PC-9 (cell line): ENCODE data around the gene ADAMTS12. TPM values are rescaled to one million over a fixed set of nuclear protein-coding genes. Genes with fewer than 3 reads are reported as not detected.

Experiments
- BruUV-seq: library from RNA; stranded (reverse); fragments of 400-500 nt; replicated peaks from 2 replicates; lab custom pipeline; 2021; lab: Mats Ljungman, UMichigan
- CTCF ChIA-PET: fragments of 300-600 bp; sonication (Branson Sonifier 250); formaldehyde crosslinking; loops from one replicate; lab custom pipeline; 2022; ENCODE audit warnings: antibody characterized with exemption; lab: Charles Lee
- POLR2A ChIA-PET: fragments of 300-600 bp; sonication (Branson Sonifier 250); formaldehyde crosslinking; loops from one replicate; lab custom pipeline; 2022; ENCODE audit warnings: antibody characterized with exemption; ENCODE audit not compliant: unreplicated experiment; lab: Charles Lee
- DNase-seq, 2 experiments: peaks; one replicate each; pipeline versions ENCODE4 v3.0.0 to v3.0.0-alpha.2; 2015 to 2022; ENCODE audit warnings: mixed read lengths in 1 of 2
- H2AFZ ChIP-seq: fragments of 200-600 bp; sonication (generic); 2 replicates; pipeline ENCODE4 v1.8.1; 2017; ENCODE audit warnings: antibody characterized with exemption
- H3F3A ChIP-seq: fragments of 200-600 bp; sonication (generic); 2 replicates; pipeline ENCODE4 v1.8.1; 2017; ENCODE audit warnings: antibody characterized with exemption, mild to moderate bottlenecking, low read depth; ENCODE audit not compliant: insufficient read depth
- H3K27ac ChIP-seq: fragments of 200-600 bp; sonication (generic); 2 replicates; pipeline ENCODE4 v1.6.1; 2016; ENCODE audit warnings: mixed run types
- H3K27me3 ChIP-seq: fragments of 200-600 bp; sonication (generic); 2 replicates; pipeline ENCODE4 v1.6.1; 2016; ENCODE audit warnings: low read depth, mixed run types; ENCODE audit not compliant: insufficient read depth
- H3K36me3 ChIP-seq: fragments of 200-600 bp; sonication (generic); 2 replicates; pipeline ENCODE4 v1.6.1; 2016; ENCODE audit warnings: low read depth, mixed run types
- H3K4me1 ChIP-seq: fragments of 200-600 bp; sonication (generic); replicated peaks from 2 replicates; pipeline ENCODE4 v1.6.1; 2016; ENCODE audit warnings: mixed run types; ENCODE audit not compliant: insufficient read depth
- H3K4me2 ChIP-seq: fragments of 200-600 bp; sonication (generic); 2 replicates; pipeline ENCODE4 v1.6.1; 2017; ENCODE audit warnings: mixed run types
- H3K4me3 ChIP-seq: fragments of 200-600 bp; sonication (generic); 2 replicates; pipeline ENCODE4 v1.6.1; 2016; ENCODE audit warnings: mixed run types
- H3K79me2 ChIP-seq: fragments of 200-600 bp; sonication (generic); 2 replicates; pipeline ENCODE4 v1.6.1; 2017; ENCODE audit warnings: low read depth, mixed run types
- H3K9me2 ChIP-seq: fragments of 200-600 bp; sonication (generic); 2 replicates; pipeline ENCODE4 v1.8.1; 2017; ENCODE audit warnings: mild to moderate bottlenecking; ENCODE audit not compliant: insufficient read depth
- H3K9me3 ChIP-seq: fragments of 200-600 bp; sonication (generic); 2 replicates; pipeline ENCODE4 v1.8.1; 2016; ENCODE audit warnings: low read depth; ENCODE audit not compliant: insufficient read depth
- H4K20me1 ChIP-seq: fragments of 200-600 bp; sonication (generic); 2 replicates; pipeline ENCODE4 v1.8.1; 2017; ENCODE audit not compliant: insufficient read depth
- EZH2 ChIP-seq: fragments of 200-600 bp; sonication (generic); IDR thresholded peaks from 2 replicates; pipeline ENCODE4 v1.8.0; 2017; ENCODE audit warnings: antibody characterized with exemption, low read depth
- intact Hi-C: fragments of 100-400 bp; cut with micrococcal nuclease; formaldehyde crosslinking; loops from one replicate; pipeline ENCODE4 v1.10.0; 2022; ENCODE audit not compliant: unreplicated experiment
- total RNA-seq: library from RNA; stranded (reverse); gene quantifications from 2 replicates; pipeline ENCODE4 v1.2.3, GENCODE V29; 2021
- TF ChIP-seq, protein P1 (sequence below): fragments of 200-600 bp; sonication (generic); conservative IDR thresholded peaks from 2 replicates; pipeline ENCODE4 v1.6.1; 2017; ENCODE audit warnings: mixed run types, antibody characterized with exemption, mild to moderate bottlenecking, moderate library complexity

ADAMTS12 gene
- total RNA-seq, 1 experiment from 2014 or later = 103 TPM

DNA sequence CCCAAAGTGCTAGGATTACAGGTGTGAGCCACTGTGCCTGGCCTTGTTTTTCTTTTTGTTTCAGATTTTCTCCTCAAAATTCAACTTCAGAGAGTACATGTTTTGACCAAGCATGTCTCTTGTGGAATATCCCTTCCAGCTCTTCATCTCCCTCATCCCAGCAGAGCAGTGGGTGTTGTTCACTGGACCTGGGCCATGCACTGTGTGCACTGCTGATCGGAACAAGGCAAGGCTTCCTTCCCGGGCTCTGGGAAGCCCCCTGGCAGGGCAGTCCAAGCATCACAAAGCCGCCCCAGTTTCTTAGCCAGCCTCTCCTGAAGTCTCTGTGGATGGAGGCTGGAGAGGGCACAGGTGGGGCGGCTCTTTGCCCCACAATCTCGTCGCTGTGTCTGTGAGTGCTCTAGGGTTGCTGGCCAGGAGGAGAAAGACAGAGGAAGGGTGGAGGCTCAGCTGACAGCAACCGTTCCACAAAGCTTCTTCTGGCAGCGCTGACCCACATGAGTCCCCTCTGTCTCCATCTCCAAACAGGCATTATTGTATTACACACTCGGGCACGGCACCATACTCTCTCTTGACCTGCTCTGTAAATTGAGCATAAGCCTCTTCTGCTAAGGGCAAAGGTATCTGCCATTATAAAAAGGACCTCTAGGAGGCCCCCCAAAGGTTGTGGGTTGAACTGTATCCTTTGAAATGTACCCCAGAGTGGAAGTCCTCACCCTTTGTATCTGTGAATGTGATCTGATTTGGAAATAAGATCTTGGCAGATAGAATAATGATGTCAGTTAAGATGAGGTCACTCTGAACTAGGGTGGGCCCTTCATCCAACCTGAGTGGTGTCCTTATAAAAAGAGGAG lies 361.4 kb downstream of the ADAMTS12 start:
- Histone ChIP-seq H3K9me3 (no peaks in the 10 kb centered on the region), H3K36me3 (peaks cover 14% of the 10 kb centered on the region; the same call in 1 of the 2 replicates), H3K4me2 (no peak overlapping the region), H4K20me1 (no peaks in the 10 kb centered on the region), H3K27ac (no peak overlapping the region), H3K27me3 (no peaks in the 10 kb centered on the region), H3K79me2 (no peaks in the 10 kb centered on the region), H2AFZ (no peak overlapping the region), H3F3A (no peaks in the 10 kb centered on the region), H3K4me1 (no peaks in the 10 kb centered on the region), H3K4me3 (no peak overlapping the region), H3K9me2 (no peaks in the 10 kb centered on the region)
- BruUV-seq = no TSS peak
- ChIA-PET CTCF (no interaction called here), POLR2A (no interaction called here)
- intact Hi-C loops = no loop called here
- TF ChIP-seq, protein P1, sequence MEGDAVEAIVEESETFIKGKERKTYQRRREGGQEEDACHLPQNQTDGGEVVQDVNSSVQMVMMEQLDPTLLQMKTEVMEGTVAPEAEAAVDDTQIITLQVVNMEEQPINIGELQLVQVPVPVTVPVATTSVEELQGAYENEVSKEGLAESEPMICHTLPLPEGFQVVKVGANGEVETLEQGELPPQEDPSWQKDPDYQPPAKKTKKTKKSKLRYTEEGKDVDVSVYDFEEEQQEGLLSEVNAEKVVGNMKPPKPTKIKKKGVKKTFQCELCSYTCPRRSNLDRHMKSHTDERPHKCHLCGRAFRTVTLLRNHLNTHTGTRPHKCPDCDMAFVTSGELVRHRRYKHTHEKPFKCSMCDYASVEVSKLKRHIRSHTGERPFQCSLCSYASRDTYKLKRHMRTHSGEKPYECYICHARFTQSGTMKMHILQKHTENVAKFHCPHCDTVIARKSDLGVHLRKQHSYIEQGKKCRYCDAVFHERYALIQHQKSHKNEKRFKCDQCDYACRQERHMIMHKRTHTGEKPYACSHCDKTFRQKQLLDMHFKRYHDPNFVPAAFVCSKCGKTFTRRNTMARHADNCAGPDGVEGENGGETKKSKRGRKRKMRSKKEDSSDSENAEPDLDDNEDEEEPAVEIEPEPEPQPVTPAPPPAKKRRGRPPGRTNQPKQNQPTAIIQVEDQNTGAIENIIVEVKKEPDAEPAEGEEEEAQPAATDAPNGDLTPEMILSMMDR = 0 out of 2 replicates have a peak, but pooled peaks have one; percentile 28
- no peak for TF ChIP-seq EZH2
- no peak for DNase-seq

DNA sequence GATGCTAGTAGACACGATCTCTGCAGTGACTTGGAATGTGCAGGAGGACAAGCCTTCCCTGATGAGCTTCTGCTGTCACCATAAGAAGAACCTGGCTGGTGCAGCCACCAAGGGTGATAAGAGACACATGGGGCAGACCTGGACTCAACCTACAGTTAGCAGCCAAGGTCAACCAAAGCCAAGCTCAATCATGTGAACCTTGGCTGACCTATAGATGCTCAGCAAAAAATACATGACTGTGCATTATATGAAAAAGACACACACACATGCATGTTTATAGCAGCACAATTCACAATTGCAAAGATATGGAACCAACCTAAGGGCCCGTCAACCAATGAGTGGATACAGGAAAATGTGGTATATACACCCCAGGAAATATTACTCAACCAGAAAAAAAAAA lies 364.1 kb downstream of the ADAMTS12 start:
- ChIA-PET CTCF (no interaction called here), POLR2A (no interaction called here)
- no peaks in the 10 kb centered on the region for H3K9me3 ChIP-seq
- H3K27ac ChIP-seq = no peak overlapping the region
- no peak overlapping the region for H3K4me3 ChIP-seq
- intact Hi-C loops = no loop called here
- no peaks in the 10 kb centered on the region for H3K9me2 ChIP-seq
- no peak for DNase-seq
- no peak overlapping the region for H3K4me2 ChIP-seq
- no peaks in the 10 kb centered on the region for H3K4me1 ChIP-seq
- TF ChIP-seq, protein P1 = no peak
- no peak for TF ChIP-seq EZH2
- peaks cover 8% of the 10 kb centered on the region; the same call in 1 of the 2 replicates for H3K36me3 ChIP-seq
- BruUV-seq = no TSS peak
- no peaks in the 10 kb centered on the region for H3F3A ChIP-seq
- H3K79me2 ChIP-seq = no peaks in the 10 kb centered on the region
- no peak overlapping the region for H2AFZ ChIP-seq
- no peaks in the 10 kb centered on the region for H3K27me3 ChIP-seq
- H4K20me1 ChIP-seq = no peaks in the 10 kb centered on the region

- Histone ChIP-seq H4K20me1 (no peaks in the 10 kb centered on the region), H3K9me2 (no peaks in the 10 kb centered on the region), H3K27me3 (no peaks in the 10 kb centered on the region), H3K27ac (no peak overlapping the region), H3K4me1 (no peaks in the 10 kb centered on the region), H3K4me2 (no peak overlapping the region), H2AFZ (no peak overlapping the region), H3F3A (no peaks in the 10 kb centered on the region), H3K79me2 (no peaks in the 10 kb centered on the region), H3K4me3 (no peak overlapping the region), H3K9me3 (no peaks in the 10 kb centered on the region), H3K36me3 (peaks cover 8% of the 10 kb centered on the region; the same call in 1 of the 2 replicates)
- ChIA-PET POLR2A (no interaction called here), CTCF (no interaction called here)
- intact Hi-C loops = no loop called here
- TF ChIP-seq, protein P1 = no peak
- no peak for TF ChIP-seq EZH2
- no TSS peak for BruUV-seq
- no peak for DNase-seq
Observed at GRCh38 chr5:33526755-33527154, 365.0 kb downstream of the ADAMTS12 start.
